NCI-H2196 treated with DMSO at 0.1 percent for 48 hours (cell line): ENCODE data around the gene SYNPO2.
A peak's percentile ranks its signal among the peaks of the same experiment; 100 is the strongest.

Experiments used
- DNase-seq: peaks from one replicate; lab custom pipeline; 2025; ENCODE audit not compliant: unreplicated experiment; lab: John Stamatoyannopoulos, UW

Gene SYNPO2, protein sequence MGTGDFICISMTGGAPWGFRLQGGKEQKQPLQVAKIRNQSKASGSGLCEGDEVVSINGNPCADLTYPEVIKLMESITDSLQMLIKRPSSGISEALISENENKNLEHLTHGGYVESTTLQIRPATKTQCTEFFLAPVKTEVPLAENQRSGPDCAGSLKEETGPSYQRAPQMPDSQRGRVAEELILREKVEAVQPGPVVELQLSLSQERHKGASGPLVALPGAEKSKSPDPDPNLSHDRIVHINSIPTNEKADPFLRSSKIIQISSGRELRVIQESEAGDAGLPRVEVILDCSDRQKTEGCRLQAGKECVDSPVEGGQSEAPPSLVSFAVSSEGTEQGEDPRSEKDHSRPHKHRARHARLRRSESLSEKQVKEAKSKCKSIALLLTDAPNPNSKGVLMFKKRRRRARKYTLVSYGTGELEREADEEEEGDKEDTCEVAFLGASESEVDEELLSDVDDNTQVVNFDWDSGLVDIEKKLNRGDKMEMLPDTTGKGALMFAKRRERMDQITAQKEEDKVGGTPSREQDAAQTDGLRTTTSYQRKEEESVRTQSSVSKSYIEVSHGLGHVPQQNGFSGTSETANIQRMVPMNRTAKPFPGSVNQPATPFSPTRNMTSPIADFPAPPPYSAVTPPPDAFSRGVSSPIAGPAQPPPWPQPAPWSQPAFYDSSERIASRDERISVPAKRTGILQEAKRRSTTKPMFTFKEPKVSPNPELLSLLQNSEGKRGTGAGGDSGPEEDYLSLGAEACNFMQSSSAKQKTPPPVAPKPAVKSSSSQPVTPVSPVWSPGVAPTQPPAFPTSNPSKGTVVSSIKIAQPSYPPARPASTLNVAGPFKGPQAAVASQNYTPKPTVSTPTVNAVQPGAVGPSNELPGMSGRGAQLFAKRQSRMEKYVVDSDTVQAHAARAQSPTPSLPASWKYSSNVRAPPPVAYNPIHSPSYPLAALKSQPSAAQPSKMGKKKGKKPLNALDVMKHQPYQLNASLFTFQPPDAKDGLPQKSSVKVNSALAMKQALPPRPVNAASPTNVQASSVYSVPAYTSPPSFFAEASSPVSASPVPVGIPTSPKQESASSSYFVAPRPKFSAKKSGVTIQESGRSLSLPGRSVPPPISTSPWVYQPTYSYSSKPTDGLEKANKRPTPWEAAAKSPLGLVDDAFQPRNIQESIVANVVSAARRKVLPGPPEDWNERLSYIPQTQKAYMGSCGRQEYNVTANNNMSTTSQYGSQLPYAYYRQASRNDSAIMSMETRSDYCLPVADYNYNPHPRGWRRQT

DNA sequence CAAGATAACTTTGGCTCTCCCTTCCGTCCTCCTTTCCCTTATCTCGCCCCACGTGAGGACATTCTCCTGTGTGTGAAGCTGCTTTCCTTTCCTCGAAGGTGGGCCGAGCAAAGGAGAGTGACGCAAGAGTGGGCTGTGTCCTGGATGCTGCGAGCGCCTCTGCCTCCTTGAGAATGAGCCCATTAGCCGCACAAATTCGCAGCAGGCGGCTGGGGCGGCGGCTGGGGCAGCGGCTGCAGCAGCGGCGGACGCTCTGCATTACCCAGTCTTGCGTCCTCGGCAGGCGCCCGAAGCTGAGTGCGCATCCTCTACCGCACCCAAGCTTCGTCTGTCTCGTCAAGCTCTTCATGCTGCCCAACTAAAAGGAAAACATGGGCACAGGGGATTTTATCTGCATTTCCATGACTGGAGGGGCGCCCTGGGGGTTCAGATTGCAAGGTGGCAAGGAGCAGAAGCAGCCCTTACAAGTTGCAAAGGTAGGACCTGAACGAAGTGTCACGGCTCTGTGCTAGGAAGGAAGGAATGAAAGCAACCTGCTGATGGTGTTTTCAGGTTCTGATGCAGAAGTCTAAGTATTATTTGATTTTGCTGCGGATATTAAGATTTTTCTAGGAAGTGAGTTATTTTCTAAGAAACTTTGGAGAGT is at the start of gene SYNPO2:
Gene SYNPO2 (plus strand): TSS at position 189 of the 646 bp plus-strand sequence. CDS start 183 bp downstream, at position 372.
- DNase-seq: no peak

DNA sequence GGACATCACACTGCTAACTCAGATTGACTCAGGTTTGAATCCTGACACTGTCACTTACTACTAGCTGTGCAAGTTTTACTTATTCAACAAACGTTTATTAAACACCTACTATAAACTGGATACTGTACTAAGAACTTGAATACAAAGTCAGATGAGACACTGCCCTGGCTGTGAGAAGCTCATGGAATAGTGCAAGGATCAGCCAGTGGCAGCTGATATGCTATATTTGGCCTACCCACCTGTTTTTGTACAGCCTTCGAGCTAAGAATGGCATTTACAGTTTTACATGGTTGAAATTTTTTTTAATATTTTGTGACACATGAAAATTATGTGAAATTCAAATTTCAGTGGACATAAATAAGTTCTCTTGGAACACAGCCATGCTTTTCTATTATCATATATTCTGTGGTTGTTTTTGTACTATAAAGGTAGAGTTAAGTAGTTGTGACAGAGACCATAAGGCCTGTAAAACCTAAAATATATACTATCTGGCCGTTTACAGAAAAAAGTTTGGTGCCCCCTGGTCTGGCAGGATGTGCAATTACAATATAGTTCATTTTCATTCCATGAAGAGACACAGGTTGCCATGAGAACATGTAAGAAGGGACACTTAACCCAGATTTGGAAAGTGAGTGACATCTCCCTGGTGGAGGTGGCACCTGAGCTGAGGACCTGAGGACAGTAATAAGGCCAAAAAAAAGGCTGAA is 49.3 kb upstream of the SYNPO2 start:
- no peak for DNase-seq

GRCh38 chr4:118842055-118842454 is 46.6 kb upstream of the SYNPO2 start:
- DNase-seq: no peak

DNA sequence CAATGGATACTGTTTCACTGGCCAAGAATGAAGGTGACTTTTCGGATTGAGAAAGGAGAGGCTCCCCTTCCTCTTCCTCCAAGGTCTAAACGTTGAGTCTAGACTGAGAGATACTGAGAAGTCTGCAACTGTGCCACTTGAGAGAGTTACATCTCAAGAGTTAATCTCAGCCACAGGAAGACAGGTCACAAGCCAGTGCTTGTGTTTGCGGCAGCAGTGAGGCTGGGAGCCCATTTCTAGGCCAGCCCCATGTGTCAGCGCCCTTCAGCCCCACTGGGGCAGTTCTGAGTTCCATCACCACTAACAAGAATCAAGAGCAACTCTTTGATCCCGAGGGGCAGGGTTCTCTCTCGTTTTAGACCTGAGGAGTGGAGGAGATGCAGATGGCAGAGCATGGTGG is 45.4 kb upstream of the SYNPO2 start:
- DNase-seq: no peak

GRCh38 chr4:118845552-118846050 is 43.1 kb upstream of the SYNPO2 start:
- no peak for DNase-seq

DNA sequence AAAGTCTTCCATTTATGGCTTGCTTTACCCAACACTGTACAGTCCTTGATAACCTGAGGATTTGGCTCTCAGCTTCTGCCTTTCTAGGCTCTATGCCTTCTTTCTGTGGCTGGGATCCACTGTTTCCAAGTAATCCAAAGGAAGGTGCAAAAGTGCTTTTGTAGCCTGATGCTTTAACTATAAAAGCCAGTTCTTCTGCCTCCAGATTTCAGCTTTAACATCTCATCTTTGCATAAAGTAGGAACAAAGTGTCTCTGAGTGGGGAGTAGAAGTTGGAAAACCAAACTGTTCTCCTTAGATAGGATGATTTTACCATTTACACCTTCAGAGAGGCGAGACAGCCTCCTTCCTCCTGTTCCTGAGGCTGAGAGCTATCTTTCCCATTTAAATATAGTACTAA is 41.7 kb upstream of the SYNPO2 start:
- DNase-seq: no peak

GRCh38 chr4:118848242-118848641 is 40.4 kb upstream of the SYNPO2 start:
- no peak for DNase-seq

GRCh38 chr4:118848901-118849300 is 39.8 kb upstream of the SYNPO2 start:
- DNase-seq: no peak

DNA sequence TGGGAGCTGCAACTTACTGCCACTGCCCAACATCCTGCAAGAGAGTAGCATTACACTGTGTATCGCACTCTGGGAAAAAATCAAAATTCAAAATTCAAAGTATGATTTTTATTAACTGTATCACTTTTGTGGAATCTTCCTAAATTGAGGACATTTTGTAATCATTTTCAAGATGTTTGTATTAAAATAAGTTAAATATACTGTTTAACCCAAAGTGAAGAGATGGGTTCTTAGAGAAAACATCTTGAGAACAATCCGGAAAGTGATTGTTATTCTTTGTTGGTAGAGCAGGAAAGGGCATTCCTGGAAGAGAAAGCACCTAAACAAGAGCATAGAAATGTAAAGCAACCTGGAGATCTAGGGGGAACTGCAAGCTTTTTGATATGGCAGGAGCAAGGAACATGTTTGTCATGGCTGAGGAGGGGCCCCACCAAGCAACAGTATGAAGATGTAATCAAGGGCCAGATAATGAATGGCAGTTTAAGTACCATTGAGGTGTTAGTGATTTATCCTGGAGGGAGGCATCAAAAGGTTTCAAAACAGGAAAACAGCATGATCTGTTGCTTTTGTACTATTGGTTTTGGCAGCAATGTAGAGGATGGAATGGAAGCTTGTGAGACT is 38.7 kb upstream of the SYNPO2 start:
- DNase-seq: no peak

DNA sequence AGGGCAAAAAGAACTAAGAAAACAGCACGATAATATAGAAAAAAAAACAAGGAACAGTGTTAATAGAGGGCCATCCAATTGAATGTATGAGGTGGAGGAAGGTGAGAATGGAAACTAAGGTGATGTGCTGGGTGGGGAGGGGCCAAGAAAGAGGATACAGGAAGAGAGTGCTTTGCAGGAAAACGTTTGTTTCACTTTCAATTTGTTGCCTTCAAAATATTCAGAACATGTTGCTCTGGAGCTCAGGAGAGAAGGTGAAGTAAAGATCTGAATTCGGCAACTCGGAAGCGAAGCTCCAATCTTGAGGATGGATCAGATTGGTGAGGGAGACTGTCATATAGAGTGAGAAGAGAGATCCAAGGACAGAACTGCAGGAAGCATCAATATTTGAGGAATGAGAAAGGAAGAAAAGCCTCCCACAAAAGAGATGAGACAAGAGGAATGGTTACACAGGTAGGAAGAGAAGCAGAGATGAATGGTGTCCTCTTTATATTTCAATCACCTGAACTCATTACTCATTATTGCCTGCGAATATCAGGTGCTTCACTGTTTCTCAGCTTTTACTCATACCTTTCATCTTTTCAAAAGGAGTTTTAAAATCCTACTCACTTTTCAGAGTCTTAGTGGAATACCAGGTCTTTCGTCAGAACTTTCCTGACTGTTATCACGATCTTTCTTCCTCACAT is 38.0 kb upstream of the SYNPO2 start:
- DNase-seq: no peak

GRCh38 chr4:118857760-118858159 is 30.9 kb upstream of the SYNPO2 start:
- no peak for DNase-seq

DNA sequence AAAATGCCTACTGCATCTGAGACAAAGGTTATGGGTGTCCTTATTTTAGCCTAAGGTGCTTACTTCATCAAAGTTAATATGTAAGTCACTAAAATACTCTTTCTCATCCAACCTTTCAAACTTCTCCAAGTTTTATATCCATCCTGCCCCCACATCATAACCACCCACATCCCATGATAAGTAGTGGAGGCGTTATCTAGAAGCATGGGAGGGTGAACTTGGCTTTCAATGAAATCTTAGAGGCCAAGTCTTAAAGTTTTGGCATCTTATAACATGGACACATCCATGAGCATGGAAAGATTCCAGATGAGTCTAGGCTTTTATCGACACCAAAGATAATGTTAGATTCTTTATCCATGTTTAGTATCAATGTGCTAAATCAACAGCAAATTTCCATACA is 29.9 kb upstream of the SYNPO2 start:
- DNase-seq: no peak

DNA sequence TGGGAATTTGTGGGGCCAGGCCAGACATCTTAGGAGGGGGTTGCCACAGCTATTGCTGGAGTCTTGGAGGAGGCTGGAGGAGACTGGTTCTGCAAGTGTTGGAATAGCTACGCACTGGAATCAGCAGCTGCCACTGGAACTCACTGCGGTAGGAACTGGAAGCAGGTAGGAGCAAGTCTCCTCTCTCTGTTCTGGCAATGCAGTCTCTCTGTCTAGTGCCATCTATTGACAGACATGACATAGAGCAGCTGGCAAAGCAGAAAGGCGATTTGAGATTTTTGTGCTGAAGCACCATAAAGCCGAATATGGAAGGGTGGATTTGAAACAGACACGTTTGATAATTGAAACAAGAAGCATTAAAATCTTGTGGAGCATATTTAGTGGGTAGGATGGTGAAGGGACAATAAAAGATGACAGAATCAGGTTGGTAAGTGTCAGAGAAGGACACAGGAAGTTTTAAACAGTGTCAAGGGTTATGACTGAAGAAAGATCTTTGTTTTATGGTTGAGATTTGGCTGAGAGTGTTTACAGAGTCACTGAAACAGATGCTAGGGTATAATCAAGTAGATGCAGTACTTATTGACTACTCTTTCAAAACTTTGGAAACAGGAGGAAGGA is 23.5 kb upstream of the SYNPO2 start:
- DNase-seq: peak; percentile 3

DNA sequence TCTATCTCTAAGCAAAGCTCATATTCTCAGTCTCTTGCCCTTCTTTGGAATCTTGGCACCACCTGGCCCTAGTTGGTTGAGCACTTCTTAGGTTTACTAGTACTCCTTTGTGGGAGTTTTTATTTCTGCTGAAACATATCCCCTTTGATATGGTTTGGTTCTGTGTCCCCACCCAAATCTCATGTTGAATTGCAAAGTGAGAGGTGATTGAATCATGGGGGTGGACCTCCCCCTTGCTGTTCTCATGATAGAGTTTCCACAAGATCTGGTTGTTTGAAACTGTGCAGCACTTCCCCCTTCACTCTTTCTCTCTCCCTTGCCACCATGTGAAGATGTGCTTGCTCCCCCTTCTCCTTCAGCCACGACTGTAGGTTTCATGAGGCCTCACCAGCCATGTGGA is 22.2 kb upstream of the SYNPO2 start:
- no peak for DNase-seq

- no peak for DNase-seq
These were observed 21.2 kb upstream of the SYNPO2 start for GRCh38 chr4:118867311-118868067.

GRCh38 chr4:118869808-118870342 is 18.8 kb upstream of the SYNPO2 start:
- no peak for DNase-seq

DNA sequence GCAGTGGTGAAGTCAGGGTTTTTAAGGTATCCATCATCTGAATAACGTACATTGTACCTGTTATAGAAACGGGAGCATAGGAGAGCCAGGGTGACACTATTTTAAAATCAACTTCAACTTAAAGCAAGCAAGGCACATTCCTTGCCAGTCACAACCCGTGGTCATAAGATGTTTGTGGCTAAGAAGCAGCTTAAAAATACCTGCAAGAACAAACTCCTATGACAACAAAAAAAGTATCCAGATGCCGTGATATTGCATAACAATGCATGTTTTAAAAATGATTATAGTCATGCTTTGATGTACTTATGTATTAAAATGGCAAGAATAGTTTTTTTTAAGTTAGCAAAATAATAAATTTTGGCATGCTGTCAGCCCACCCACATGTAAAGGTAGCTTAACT is 16.5 kb upstream of the SYNPO2 start:
- no peak for DNase-seq

- DNase-seq: no peak
These were observed 10.9 kb upstream of the SYNPO2 start for GRCh38 chr4:118877797-118878196.
